ENCODE measurements around the gene FAM3D. TPM values are rescaled to one million over a fixed set of nuclear protein-coding genes. Genes with fewer than 3 reads are reported as not detected.

The FAM3D gene
- total and polyA plus RNA-seq, 2 of the 8 experiments (the other 6 are each of a cell fraction or from before 2014, with no cell fraction given) = not detected

GRCh38 chr3:58623961-58624360 is 42.6 kb downstream of the FAM3D start:
- no peak for TF ChIP-seq ATF2 (IDR thresholded peaks at IDR 0.05; ENCODE audit: low read length)
- no peak for TF ChIP-seq RXRA (IDR thresholded peaks at IDR 0.05; ENCODE audit: insufficient read depth, low read depth, low read length)
- no peak for TF ChIP-seq KDM1A (IDR thresholded peaks at IDR 0.05; ENCODE audit: borderline replicate concordance, low read length)
- no peak for TF ChIP-seq RBBP5 (IDR thresholded peaks at IDR 0.05; ENCODE audit: borderline replicate concordance, low read depth, low read length)
- TF ChIP-seq CBX5 (IDR thresholded peaks at IDR 0.05; ENCODE audit: low read depth, low read length) = no peak
- TF ChIP-seq KDM4A (IDR thresholded peaks at IDR 0.05; ENCODE audit: low read depth, low read length, severe bottlenecking) = no peak
- no peak for TF ChIP-seq USF2 (IDR thresholded peaks at IDR 0.05; ENCODE audit: low read length)
- Histone ChIP-seq H2BK120ac (replicated peaks; ENCODE audit: low read depth, low read length) (no peak overlapping the region), H3K56ac (replicated peaks; ENCODE audit: insufficient read length, low read depth, low read length) (no peak overlapping the region)

More at GRCh38 chr3:58623961-58624360, 42.6 kb downstream of the FAM3D start:
- Histone ChIP-seq H3K18ac (ENCODE audit: extremely low read depth, low read length) (no peak overlapping the region), H3K79me2 (ENCODE audit: control insufficient read depth in 1 of 2, insufficient read depth in 2 of 2, low read length in 2 of 2) (no peaks in the 10 kb centered on the region), H2BK20ac (ENCODE audit: low read length) (no peak overlapping the region), H3K27ac (ENCODE audit: low read depth, low read length) (no peak overlapping the region), H3K36me3 (ENCODE audit: control insufficient read depth in 2 of 4, insufficient read depth in 4 of 4, low read length in 3 of 4) (no peaks in the 10 kb centered on the region), H3K9ac (replicated peaks in 1 of 4; ENCODE audit: extremely low read depth in 1 of 4, low read depth in 3 of 4, low read length in 3 of 4) (no peak overlapping the region), H3K4me3 (ENCODE audit: extremely low read depth in 1 of 4, insufficient read depth in 2 of 4, low read depth in 3 of 4, low read length in 4 of 4) (no peak overlapping the region), H2AK5ac (ENCODE audit: low read depth, low read length) (no peak overlapping the region), H2BK12ac (ENCODE audit: low read depth, low read length) (peak overlapping the region; percentile 39; the same call in 1 of the 2 replicates), H3K4me1 (replicated peaks in 1 of 4; ENCODE audit: control insufficient read depth in 3 of 4, insufficient read depth in 4 of 4, low read length in 3 of 4) (no peaks in the 10 kb centered on the region), H2BK15ac (ENCODE audit: low read length) (no peak overlapping the region), H2AFZ (ENCODE audit: low read length) (no peak overlapping the region), H3K14ac (ENCODE audit: insufficient read length) (no peak overlapping the region), H4K91ac (replicated peaks; ENCODE audit: insufficient read length, low read length) (no peak overlapping the region), H4K20me1 (replicated peaks in 1 of 2; ENCODE audit: control insufficient read depth in 1 of 2, insufficient read depth in 2 of 2, low read length in 2 of 2) (no peaks in the 10 kb centered on the region), H3K4me2 (ENCODE audit: insufficient read depth in 1 of 2, low read depth in 2 of 2, low read length in 2 of 2) (no peak overlapping the region), H3K9me3 (ENCODE audit: insufficient read depth in 2 of 2, low read depth in 1 of 2, low read length in 1 of 2) (no peaks in the 10 kb centered on the region), H3K27me3 (replicated peaks in 1 of 4; ENCODE audit: control insufficient read depth in 3 of 4, extremely low read depth in 1 of 4, insufficient read depth in 3 of 4, low read length in 3 of 4) (no peaks in the 10 kb centered on the region), H4K8ac (ENCODE audit: extremely low read depth, insufficient read depth, low read length) (no peak overlapping the region), H3K79me1 (ENCODE audit: low read depth, low read length) (no peaks in the 10 kb centered on the region), H3K23me2 (ENCODE audit: low read depth, low read length) (no peaks in the 10 kb centered on the region), H2BK5ac (ENCODE audit: low read depth, low read length) (no peak overlapping the region), H3K23ac (ENCODE audit: insufficient read length) (no peak overlapping the region), H3K4ac (replicated peaks; ENCODE audit: insufficient read length, low read depth, low read length) (no peak overlapping the region), H4K5ac (ENCODE audit: insufficient read length, low read depth, low read length) (no peak overlapping the region)
- no peak for FAIRE-seq
- ChIA-PET POLR2A (ENCODE audit: partially characterized antibody) (no interaction called here), CTCF (ENCODE audit: partially characterized antibody) (interaction anchor here (1.2 to 4.6 kb wide), 5 partner anchors 10 to 89 kb away, joined by 3 to 62 read pairs (median 7); no protein-coding TSS in a partner anchor)
- DNase-seq (ENCODE audit: low read depth in 1 of 2, low spot score in 2 of 2) = no peak
- WGBS, 2 experiments (ENCODE audit: extremely low coverage in 1 of 2, insufficient coverage in 1 of 2, insufficient read length in 1 of 2, insufficient replicate concordance in 2 of 2, low coverage in 1 of 2, low lambda C conversion rate in 2 of 2, missing lambda C conversion rate in 1 of 2) = 75% methylated on average over 5 of the region's 5 CpGs; no CpG with 5 or more reads in 1 of the 2 experiments
